Activated CD8-positive, alpha-beta memory T cell treated with anti-CD3 and anti-CD28 coated beads, Interleukin-2, amount 50 U/mL, for 24 hours (primary cell): ENCODE measurements around the gene MYL5.
"Not testable (repeated sequence)": the region's sequence is repeated elsewhere in the genome, so short reads cannot be mapped to it uniquely, and the experiment has no call there.

Source experiments
- DNase-seq: peaks from one replicate; pipeline ENCODE4 v3.0.0-alpha.2; 2020; ENCODE audit errors: extremely low read depth

The MYL5 gene

DNA sequence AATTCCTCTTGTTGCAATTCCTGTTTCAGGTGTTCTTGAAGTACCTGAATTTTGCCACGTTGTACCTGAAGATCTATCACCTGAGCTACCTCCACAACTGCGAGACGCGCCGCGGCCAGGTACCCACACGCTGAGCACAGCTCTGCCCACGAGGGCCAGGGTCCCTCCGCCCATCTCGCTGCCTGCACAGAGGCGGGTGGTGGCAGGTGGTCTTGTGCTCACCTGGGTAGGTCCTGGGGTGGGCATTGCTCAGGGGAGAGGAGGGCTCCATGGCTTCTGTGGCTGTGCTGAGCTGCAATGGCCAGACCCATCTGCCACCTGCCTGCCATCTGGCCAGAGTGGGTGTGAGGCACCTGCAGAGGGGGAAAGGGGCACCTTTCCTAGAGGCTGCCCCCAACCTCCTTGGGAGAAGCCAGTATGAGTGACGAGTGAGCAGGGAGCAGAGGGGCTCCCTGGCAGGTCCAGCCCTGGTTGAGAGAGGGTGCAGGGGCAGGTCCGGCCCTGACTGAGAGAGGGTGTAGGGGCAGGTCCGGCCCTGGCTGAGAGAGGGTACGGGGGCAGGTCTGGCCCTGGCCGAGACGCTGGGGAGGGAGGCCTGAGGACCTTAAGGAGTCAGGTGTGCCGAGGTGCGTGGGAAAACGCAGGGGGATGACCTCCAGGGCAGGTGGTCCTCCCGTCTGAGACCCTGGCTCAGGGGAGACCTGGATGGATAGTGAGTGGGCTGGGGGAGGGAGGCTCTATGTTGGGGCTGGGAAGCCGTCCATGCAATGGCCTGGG is 38.3 kb upstream of the MYL5 start:
- no peak for DNase-seq

DNA sequence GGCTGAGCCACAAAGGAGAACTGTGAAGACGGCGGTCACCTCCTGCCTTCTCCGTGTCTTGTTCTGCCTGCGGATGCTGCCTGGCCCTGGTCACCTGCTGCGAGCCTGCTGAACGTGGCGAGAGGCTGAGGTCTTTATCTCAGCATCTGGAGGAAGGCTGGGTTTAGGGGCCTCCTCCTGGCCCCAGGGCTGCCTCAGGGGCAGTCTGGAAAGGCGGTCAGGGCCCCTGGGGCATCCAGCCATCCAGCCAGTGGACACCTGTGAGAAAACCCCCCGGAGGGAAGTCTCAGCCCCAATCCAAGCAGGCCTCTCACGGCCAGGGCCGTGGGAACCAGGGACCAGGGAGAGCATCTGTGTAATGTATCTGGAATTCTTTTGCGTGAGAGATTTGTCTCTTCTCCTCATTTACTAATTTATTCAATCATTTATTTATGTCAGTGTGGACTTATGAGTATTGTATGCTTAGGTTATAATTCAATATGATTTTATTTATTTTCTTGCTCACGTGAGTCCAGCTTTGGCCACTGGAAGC is 37.6 kb upstream of the MYL5 start:
- no peak for DNase-seq

DNA sequence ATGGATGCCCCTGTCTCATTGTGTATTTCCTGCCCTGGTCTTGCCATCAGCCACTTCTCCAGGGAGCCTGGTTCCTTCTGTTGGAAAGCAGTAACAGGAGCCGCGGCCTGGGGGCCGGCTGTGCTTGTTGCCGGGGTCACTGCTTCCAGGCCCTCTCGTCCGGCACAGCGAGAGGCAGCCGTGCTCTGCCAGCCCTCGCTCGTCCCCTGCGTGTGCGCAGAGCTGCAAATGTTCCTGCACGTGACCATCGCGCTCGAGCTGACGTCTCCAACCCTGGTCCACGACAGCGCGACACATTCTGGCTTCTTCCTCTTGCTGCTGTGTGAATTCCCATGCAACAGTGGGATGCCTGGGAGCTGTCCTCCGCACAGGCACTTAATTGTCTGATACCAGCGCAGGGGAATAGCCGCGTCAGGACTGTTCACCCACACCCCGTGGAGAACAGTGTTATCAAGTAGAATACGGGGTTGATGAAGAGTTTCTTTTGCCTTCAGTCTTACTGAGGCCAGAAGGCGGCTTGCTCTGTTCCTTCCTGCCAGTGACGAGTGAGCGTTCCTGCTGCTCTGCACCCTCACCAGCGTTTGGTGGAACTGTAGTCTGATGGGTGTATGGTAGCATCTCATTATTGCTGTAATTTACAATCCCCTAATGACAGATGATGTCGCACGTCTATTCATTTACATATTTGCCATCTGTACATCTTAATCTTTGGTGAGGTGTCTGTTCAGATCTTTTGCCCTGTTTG is 36.6 kb upstream of the MYL5 start:
- DNase-seq, result no peak

DNA sequence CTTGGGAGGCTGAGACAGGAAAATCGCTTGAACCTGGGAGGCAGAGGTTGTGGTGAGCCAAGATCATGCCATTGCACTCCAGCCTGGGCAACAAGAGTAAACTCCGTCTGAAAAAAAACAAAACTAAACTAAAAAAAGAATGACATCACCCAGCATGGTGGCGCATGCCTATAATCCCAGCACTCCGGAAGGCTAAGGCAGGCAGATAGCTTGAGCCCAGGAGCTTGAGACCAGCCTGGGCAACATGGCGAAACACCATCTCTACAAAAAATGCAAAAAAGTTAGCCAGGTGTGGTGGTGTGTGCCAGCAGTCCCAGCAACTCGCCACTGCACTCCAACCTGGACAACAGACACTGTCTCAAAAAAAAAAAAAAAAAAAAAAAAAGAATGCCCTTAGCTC is 32.0 kb upstream of the MYL5 start:
- not testable (repeated sequence) for DNase-seq

DNA sequence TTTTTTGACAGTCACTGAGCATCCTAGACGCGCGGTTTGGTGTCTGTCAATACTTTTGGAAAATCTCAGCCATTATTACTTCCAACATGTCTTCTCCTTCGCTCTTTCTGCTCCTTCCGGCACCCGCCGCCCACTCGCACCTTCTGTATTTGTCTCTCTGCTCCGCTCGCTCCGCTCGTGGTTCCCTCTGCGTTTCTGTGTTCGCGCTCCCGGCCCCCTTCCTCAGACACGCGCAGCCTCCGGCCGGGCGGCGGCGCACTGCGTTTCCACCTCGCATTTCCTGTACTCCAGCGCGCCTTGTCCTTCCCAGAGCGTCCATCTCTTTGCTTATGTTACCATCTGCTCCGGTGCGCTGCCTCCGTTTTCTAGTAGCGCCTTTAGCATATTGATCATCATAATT is 27.9 kb upstream of the MYL5 start:
- no peak for DNase-seq

DNA sequence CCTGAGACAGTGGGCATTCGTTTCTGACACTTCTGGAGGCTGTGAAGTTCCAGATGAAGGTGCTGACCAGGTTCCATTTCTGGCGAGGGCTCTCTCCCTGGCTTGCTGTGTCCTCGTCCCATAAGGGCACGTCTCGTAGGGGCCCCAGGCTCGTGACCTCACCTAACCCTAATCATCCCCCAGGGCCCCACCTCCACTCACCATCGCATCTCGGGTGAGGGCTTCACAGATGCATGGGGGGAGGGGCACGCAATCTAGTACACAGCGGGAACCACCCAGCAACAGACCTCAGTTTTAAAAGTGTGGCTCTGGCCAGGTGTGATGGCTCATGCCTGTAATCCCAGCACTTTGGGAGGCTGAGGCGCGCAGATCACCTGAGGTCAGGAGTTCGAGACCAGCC is 26.9 kb upstream of the MYL5 start:
- no peak for DNase-seq

DNA sequence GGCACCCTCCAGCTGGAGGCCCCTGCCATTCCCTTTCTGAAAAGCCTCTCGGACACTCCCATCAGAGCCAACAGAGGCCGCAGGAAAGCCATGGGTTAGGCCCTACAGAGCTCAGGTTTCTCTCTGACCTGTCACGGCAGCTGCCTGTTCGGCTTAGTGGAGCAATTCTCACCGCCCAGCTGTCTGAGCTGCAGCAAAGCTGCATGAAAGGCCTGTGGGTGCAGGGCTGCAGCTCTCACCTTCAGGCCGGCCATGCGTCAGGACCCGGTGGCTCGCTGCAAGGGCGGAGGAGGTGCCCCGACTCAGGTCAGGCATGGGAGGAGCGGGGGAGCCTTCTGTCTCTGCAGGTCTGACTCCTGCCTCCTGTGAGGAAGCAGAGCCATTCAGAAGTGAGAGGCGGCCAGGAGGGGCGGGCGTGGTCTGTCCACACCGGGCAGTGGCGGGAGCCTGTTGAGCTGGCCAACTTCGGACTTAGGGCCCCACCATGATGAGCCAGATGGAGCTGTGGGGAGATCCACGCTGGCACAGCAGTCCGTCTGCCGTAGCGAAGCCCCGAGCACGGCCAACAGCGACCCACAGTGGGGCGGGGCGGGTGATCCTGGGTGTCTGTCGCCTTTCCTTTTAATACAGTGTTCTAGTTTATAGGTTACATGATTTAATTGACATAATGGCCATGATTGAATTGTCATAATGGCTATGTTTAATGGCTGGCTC is 25.6 kb upstream of the MYL5 start:
- DNase-seq, result no peak

DNA sequence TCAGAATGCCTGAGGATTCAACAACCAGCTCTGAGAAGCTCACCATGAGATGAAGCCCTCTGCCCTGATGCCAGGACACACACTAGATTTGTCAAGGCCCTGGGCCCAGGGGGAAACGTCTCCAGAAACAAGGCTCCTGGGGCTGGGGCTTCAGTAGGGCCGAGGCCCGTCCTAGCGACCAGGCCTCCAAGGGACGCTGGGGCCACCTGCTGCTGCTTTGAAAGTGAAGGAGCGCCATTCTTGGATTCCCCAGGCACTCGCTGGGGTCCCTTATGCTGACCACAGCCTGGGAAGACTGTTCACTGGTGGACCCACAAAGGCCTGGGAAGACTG is 25.1 kb upstream of the MYL5 start:
- no peak for DNase-seq

DNA sequence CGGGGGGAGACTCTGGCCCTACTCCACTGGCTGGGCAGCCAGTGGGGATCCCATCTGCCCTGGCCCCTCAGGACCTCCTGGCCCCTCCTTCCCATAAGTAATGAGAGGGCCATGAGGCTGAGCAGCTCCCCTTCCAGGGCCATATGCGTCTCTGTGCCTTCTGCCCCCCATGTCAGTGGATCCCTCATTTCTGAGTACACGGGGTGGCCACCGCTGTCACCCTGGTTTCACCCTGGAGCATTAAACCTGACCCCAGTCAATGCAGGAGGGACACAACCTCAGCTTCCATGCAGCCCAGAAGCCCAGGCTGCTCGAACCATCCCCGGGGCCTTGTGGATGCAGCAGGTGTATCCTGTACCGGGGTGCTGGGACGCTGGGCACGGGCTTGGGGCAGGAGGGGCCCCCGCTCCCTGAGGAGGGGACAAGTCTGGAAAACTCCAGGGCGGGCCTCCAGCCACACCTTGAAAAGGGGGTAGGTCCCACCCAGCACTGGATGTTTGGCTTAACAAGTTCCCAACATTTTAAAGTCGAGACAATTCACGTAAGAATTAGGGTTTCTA is 24.5 kb upstream of the MYL5 start:
- DNase-seq, result no peak

DNA sequence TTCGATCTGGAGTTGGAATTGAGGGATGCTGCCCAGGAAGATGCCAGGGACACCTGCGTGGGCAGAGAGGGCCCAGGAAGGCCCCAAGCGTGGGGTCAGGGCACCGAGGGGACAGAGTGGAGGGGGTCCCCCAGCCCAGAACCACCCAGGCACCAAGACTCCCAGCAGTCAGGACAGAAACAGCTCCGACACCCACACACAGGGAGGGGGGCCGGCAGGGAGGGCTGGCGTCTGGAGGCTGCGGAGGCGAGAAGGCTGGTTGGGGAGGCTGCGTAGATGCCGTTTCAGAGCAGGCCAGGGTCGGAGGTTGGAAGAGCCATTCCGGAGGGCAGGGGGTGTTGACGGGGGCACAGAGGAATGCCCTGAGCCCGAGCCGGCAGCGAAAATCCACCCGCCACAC is 23.9 kb upstream of the MYL5 start:
- DNase-seq, result no peak

DNA sequence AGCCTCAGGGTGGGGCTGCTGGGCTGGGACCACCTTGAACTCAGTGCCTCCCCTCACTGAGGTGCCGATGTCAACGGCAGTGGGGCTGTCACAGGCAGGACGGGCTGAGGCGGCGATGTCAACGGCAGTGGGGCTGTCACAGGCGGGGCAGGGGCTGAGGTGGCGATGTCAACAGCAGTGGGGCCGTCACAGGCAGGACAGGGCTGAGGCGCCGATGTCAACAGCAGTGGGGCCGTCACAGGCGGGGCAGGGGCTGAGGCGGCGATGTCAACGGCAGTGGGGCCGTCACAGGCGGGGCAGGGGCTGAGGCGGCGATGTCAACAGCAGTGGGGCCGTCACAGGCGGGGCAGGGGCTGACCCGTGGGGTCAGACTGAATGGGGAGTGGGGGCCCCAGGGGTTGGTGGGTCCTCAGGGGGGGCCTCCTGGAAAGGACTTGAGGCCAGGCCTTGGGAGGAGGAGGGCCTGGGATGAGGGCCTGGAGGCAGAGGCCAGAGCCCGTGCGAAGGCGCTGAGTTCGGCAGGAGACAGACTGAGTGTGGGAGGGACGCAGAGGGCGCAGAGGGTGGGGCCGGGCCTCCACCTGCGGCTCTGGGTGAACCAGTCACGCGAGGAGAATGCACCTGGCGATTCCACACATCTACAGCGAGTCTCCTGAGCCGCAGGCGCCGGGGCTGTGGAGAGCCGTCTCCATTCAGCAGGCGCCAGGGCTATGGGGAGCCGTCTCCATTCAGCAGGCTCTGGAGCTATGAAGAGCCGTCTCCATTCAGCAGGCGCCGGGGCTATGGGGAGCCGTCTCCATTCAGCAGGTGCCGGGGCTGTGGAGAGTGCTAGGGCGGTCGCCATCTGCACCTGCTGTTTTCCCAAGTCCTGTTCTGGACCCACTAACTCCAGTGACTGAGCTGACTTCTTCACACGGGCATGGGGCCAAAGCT is 23.1 kb upstream of the MYL5 start:
- no peak for DNase-seq

DNA sequence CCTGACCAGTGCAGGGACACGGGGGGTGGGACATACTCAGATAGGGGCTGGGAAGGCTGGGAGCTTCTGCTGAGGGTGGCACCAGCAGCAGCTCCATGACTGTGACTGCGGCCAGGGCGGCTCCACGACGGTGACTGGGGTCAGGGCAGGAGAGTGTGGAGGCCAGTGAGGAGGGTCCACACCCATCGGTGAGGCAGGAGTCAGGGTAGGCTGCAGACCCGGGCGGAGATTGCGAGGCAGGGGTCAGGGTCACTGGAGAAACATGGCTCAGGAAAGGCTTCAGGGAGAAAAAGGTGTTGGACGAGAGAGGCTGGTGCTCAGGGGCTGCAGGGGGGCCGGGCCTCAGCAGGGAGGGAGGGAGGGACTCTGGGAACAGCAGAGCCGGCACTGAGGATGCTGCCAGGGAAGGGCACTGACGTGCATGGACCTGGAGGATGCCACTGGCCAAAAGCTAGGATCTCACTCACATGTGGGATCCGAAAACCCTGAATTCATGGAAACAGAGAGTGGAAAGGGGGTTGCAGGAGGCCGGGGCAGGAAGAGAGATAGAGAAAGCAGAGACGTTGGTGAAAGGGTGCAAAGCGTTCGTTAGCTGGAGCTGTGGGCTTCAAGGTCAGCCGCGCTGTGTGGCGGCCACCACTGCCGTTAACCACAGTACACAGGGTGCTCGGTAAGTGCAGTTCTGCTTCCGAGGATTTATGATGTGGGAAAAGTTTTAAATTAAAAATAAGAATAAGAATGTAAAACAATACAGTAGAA is 22.3 kb upstream of the MYL5 start:
- no peak for DNase-seq

DNA sequence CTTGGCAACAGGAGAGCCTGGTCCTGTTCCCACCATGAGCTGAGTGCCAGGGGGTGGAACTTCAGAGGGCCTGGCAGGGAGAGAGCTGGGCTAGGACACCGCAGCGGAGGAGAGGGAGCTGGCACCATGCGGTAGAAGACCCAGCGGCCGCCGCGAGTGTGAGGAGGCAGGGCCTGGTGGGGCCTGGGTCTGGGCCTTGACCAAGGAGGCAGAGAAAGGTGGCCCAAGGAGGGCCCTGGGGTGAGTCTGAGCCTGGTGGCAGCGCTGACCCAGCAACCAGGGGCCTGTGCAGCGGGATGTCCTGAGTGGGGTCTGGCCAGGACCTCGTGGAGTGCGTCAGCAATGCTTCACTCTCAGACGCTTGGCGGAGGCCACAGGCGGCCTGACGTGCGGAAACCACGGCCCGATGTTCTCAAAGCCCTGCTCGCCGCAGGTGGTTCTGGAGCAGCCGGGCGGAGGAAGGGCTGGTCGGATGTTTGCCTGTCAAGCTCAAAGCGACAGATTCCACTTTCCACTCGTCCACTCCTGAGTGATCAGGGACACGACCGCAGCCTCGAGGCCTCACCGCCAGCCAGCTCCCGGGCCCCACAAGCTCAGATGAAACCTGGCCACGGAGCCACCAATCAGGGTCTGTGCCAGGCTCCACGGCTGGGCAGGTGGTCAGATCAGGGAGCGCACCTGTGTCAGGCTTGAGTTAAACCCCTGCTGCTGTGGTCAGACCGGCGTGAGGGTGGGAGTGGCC is 21.1 kb upstream of the MYL5 start:
- DNase-seq, result no peak

DNA sequence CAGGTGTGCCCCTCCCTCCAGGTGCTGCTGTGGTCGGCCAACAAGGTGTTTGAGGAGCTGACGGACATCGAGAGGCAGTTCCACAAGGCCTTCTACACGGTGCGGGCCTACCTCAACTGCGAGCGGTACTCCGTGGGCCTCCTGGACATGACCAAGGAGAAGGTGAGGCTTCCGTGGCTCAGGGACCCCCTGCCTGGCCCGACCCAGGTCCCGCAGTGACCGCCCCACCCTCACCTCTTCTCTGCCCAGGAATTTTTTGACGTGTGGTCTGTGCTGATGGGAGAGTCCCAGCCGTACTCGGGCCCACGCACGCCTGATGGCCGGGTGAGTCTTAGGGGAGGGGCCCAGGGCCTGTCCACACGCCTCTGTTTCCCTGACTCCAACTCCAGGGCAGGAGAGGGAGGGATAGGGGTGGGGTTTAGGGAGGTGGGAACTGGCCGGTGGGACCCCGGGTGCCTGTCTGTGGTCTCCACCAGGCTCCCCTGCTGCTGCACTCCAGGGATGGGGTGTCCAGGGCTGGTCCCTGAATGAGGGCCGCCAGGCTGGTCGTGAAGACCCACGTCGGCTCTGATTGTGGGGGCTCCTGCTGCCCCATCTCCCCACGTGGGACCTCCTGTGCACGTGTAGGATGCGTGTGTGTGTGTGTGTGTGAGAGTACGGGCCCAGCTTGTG is 20.4 kb upstream of the MYL5 start:
- DNase-seq, result no peak

DNA sequence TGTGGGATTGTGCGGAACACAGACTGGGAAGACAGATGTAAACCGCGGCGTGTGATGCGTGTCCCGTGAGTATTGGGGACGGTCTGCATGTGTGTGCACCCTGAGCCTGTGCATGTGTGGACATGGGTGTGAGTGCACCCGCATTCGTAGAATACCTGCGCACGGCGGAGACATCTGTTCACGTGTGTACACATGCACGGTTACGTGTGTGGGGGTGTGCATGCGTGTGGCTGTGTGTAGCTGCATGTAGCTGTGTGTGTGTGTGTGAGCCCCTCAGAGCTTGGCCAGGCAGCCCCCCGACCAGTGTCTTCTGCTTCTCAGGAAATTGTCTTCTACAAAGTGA is 19.9 kb upstream of the MYL5 start:
- DNase-seq, result no peak

DNA sequence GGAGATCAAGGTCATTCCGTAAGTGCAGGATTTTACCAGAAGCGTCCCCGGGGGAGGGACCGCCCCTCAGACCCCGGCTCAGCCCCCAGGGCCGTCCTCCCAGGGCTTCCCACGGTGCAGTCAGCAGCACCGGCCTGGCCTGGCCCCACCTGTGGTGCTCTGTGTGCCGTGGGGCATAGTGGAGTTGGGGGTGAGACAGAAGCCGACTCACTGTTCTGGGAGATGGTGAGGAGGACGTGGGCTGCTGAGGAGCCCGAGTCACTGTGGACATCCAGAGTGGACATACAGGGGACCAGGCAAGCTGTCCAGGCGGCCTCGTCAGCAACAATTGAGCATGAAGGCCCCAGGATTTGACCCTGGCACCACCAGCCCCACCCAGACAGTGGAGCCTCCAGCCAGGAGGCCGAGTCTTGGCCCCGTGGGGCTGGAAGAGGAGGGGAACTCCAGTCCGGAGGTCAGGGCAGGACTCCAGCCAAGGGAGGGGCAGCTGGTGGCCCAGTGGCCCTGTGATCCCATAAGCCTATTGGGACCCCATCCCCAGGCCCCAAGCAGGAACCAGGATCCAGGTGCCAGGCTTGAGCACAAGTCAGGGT is 19.4 kb upstream of the MYL5 start:
- no peak for DNase-seq

DNA sequence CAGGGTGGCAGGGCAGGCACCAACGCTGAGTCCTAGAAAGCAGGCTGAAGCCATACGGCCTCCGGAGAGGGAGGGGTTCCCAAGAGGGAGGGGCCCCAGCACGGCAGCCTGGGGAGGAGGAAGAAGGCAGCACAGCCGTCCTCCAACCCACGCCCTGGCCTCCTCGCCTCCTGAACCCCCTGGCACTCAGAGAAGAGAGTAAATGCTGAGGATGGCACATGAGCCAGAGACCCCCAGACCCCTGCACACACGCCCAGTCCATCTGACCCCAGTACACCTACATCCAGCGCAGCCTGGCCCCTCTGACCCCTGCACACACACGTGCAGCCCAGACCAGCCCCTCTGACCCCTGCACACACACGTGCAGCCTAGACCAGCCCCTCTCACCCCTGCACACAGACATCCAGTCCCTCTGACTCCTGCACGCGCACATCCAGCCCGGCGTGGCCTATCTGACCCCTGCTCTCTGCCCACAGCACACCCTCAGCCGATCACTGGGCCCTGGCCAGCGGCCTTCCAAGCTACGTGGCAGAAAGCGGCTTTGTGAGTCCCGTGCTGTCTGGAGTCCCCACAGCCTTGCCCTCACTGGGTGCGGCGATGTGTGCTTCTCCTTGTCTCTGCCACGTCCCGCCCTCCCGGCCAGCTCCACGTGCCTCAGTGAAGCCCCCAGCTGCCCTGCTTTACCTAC is 18.7 kb upstream of the MYL5 start:
- no peak for DNase-seq
